ENCODE data around the gene SLC12A8. TPM values are rescaled to one million over a fixed set of nuclear protein-coding genes. Genes with fewer than 3 reads are reported as not detected.

Gene SLC12A8
- total RNA-seq, 1 donor from 2014 or later = 8.0 TPM

- peaks cover 11% of the 10 kb centered on the region for H3K36me3 Mint-ChIP-seq
- H3K4me1 Mint-ChIP-seq = peaks cover 4% of the 10 kb centered on the region
- H3K4me3 Mint-ChIP-seq = no peak overlapping the region
- peaks cover 9% of the 10 kb centered on the region for H3K9me3 Mint-ChIP-seq
- no peak overlapping the region for H3K27ac Mint-ChIP-seq
- TF ChIP-seq CTCF (IDR thresholded peaks at IDR 0.05; ENCODE audit: unreplicated experiment) = no peak
- no peaks in the 10 kb centered on the region for H3K27me3 Mint-ChIP-seq (ENCODE audit: low read depth)
- no peak for DNase-seq (ENCODE audit: low spot score in 2 of 2, unreplicated experiment in 2 of 2)
Measured at GRCh38 chr3:125105116-125105515, 107.4 kb downstream of the SLC12A8 start.

- H3K27ac Mint-ChIP-seq = no peak overlapping the region
- no peaks in the 10 kb centered on the region for H3K27me3 Mint-ChIP-seq (ENCODE audit: low read depth)
- no peak for TF ChIP-seq CTCF (IDR thresholded peaks at IDR 0.05; ENCODE audit: unreplicated experiment)
- DNase-seq (ENCODE audit: low spot score in 2 of 2, unreplicated experiment in 2 of 2) = no peak
- H3K36me3 Mint-ChIP-seq = peaks cover 14% of the 10 kb centered on the region
- peaks cover 13% of the 10 kb centered on the region for H3K9me3 Mint-ChIP-seq
- H3K4me3 Mint-ChIP-seq = no peak overlapping the region
- peaks cover 4% of the 10 kb centered on the region for H3K4me1 Mint-ChIP-seq
Measured at GRCh38 chr3:125104639-125105038, 107.9 kb downstream of the SLC12A8 start.

DNA sequence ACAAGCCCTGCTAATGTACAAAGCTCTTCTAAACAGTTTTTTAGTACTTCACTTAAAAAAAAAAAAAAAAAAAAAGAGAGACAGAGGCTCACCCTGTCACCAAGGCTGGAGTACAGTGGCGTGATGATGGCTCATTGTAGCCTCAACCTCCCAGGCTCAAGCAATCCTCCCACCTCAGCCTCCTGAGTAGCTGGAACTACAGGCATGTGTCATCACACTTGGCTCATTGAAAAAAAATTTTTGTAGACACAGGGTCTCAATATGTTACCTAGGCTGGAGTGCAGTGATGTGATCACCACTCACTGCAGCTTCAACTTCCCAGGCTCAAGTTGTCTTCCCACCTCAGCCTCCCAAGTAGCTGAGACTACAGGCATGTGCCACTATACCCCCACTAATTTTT lies 109.1 kb downstream of the SLC12A8 start:
- TF ChIP-seq CTCF (IDR thresholded peaks at IDR 0.05; ENCODE audit: unreplicated experiment) = no peak
- no peak for DNase-seq (ENCODE audit: low spot score in 2 of 2, unreplicated experiment in 2 of 2)
- H3K27me3 Mint-ChIP-seq (ENCODE audit: low read depth) = no peaks in the 10 kb centered on the region
- peaks cover 13% of the 10 kb centered on the region for H3K9me3 Mint-ChIP-seq
- H3K4me3 Mint-ChIP-seq = no peak overlapping the region
- H3K36me3 Mint-ChIP-seq = peaks cover 14% of the 10 kb centered on the region
- H3K4me1 Mint-ChIP-seq = no peaks in the 10 kb centered on the region
- no peak overlapping the region for H3K27ac Mint-ChIP-seq

GRCh38 chr3:125102470-125102869 lies 110.1 kb downstream of the SLC12A8 start:
- TF ChIP-seq CTCF (IDR thresholded peaks at IDR 0.05; ENCODE audit: unreplicated experiment) = no peak
- DNase-seq (ENCODE audit: low spot score in 2 of 2, unreplicated experiment in 2 of 2) = no peak
- Mint-ChIP-seq H3K36me3 (peaks cover 14% of the 10 kb centered on the region), H3K9me3 (peaks cover 13% of the 10 kb centered on the region), H3K4me1 (no peaks in the 10 kb centered on the region), H3K27ac (no peak overlapping the region), H3K27me3 (ENCODE audit: low read depth) (no peaks in the 10 kb centered on the region), H3K4me3 (no peak overlapping the region)

- peaks cover 6% of the 10 kb centered on the region for H3K36me3 Mint-ChIP-seq
- H3K4me1 Mint-ChIP-seq = no peaks in the 10 kb centered on the region
- TF ChIP-seq CTCF (IDR thresholded peaks at IDR 0.05; ENCODE audit: unreplicated experiment) = no peak
- H3K9me3 Mint-ChIP-seq = peaks cover 4% of the 10 kb centered on the region
- no peak overlapping the region for H3K27ac Mint-ChIP-seq
- no peak for DNase-seq (ENCODE audit: low spot score in 2 of 2, unreplicated experiment in 2 of 2)
- no peak overlapping the region for H3K4me3 Mint-ChIP-seq
- no peaks in the 10 kb centered on the region for H3K27me3 Mint-ChIP-seq (ENCODE audit: low read depth)
Measured at GRCh38 chr3:125098611-125099291, 113.8 kb downstream of the SLC12A8 start.

All from mesothelial cell of epicardium (in vitro differentiated cells).